K562 (cell line): ENCODE data around the gene ATG10. TPM values are rescaled to one million over a fixed set of nuclear protein-coding genes. Genes with fewer than 3 reads are reported as not detected.

Experiments used
- ATAC-seq: fragments of 200-7000 bp; cut with Tn5 transposase; 3 replicates; pipeline ENCODE4 v1.9.1; 2020; ENCODE audit warnings: moderate library complexity
- BruUV-seq: library from RNA; stranded (reverse); fragments of 400-500 nt; replicated peaks from 2 replicates; lab custom pipeline; 2021; lab: Mats Ljungman, UMichigan
- CTCF ChIA-PET: fragments of 300-600 bp; formaldehyde crosslinking; extraction: SDS; loops from one replicate; lab custom pipeline; 2021; ENCODE audit warnings: low intra/inter-chr PET ratio; lab: Yijun Ruan, JAX
- POLR2A ChIA-PET: fragments of 300-600, 350-650 bp; sonication (Branson Sonifier 250); formaldehyde crosslinking; extraction: SDS; loops from one replicate; lab custom pipeline; 2021; ENCODE audit warnings: antibody characterized with exemption, inconsistent platforms; lab: Yijun Ruan, JAX
- DNase-seq, 4 experiments: peaks; one replicate each; pipeline versions ENCODE4 v3.0.0 to v3.0.0-alpha.2; 2011 to 2018; ENCODE audit warnings: low spot score in 3 of 4, mixed read lengths in 3 of 4; ENCODE audit errors: extremely low read depth in 1 of 4
- FAIRE-seq: peaks from 2 replicates; lab custom pipeline; 2011; peaks lifted over from hg19 to GRCh38; lab: Jason Lieb, UNC
- H2AFZ ChIP-seq: 2 replicates; pipeline ENCODE4 v1.6.0; 2011; ENCODE audit warnings: low read depth, low read length, control low read depth, inconsistent platforms
- H3K27ac ChIP-seq: fragments of 200-600 bp; 3 replicates; pipeline ENCODE4 v1.8.0; 2011; ENCODE audit warnings: low read depth, mild to moderate bottlenecking, control low read depth, inconsistent platforms, low read length, moderate library complexity, mixed read lengths; ENCODE audit errors: extremely low read depth
- H3K27me3 ChIP-seq, 2 experiments: fragments of 300-600 bp in 1 of 2; 2 replicates in 1 of 2; 3 replicates in 1 of 2; pipeline versions ENCODE4 v1.6.0 to v1.8.0; 2011; ENCODE audit warnings: inconsistent platforms in 2 of 2, low read length in 2 of 2, mild to moderate bottlenecking in 1 of 2, mixed read lengths in 1 of 2, moderate library complexity in 1 of 2; ENCODE audit not compliant: control insufficient read depth in 2 of 2, insufficient read depth in 2 of 2
- H3K36me3 ChIP-seq: fragments of 300-600 bp; 3 replicates; pipeline ENCODE4 v1.8.0; 2011; ENCODE audit warnings: mild to moderate bottlenecking, low read length, inconsistent platforms; ENCODE audit not compliant: control insufficient read depth, insufficient read depth
- H3K4me1 ChIP-seq, 2 experiments: fragments of 200-600 bp in 1 of 2; replicated peaks in 1 of 2; 2 replicates in 1 of 2; 3 replicates in 1 of 2; pipeline versions ENCODE4 v1.5.1 to v1.8.0; 2011; ENCODE audit warnings: inconsistent platforms in 2 of 2, low read length in 2 of 2, mild to moderate bottlenecking in 1 of 2, mixed read lengths in 1 of 2, moderate library complexity in 1 of 2; ENCODE audit not compliant: control insufficient read depth in 2 of 2, insufficient read depth in 2 of 2
- H3K4me2 ChIP-seq: 2 replicates; pipeline ENCODE4 v1.6.1; 2011; ENCODE audit warnings: low read length, control low read depth, inconsistent platforms, mixed read lengths; ENCODE audit not compliant: insufficient read depth
- H3K4me3 ChIP-seq: fragments of 200-600 bp; sonication (generic), shearing (Covaris generic); 2 replicates; pipeline ENCODE4 v1.5.1; 2016; ENCODE audit warnings: control low read depth, inconsistent platforms
- H3K79me2 ChIP-seq: fragments of 200-600 bp; 3 replicates; pipeline ENCODE4 v1.8.0; 2011; ENCODE audit warnings: low read length, inconsistent platforms; ENCODE audit not compliant: control insufficient read depth, insufficient read depth
- H3K9ac ChIP-seq, 2 experiments: 2 replicates each; pipeline versions ENCODE4 v1.6.0 to v1.6.1; 2011; ENCODE audit warnings: low read depth in 2 of 2, low read length in 2 of 2, control low read depth in 1 of 2, inconsistent platforms in 1 of 2, mild to moderate bottlenecking in 1 of 2, mixed read lengths in 1 of 2; ENCODE audit not compliant: insufficient read depth in 1 of 2
- H3K9me1 ChIP-seq: one replicate; pipeline ENCODE4 v1.6.0; 2011; ENCODE audit warnings: inconsistent platforms, mild to moderate bottlenecking, low read length, moderate library complexity; ENCODE audit not compliant: control insufficient read depth, insufficient read depth
- H3K9me3 ChIP-seq: replicated peaks from 2 replicates; pipeline ENCODE4 v1.5.1; 2011; ENCODE audit warnings: low read depth, low read length, inconsistent platforms; ENCODE audit not compliant: control insufficient read depth, insufficient read depth
- H4K20me1 ChIP-seq: replicated peaks from 2 replicates; pipeline ENCODE4 v1.6.1; 2011; ENCODE audit warnings: low read length, inconsistent platforms, mixed read lengths; ENCODE audit not compliant: control insufficient read depth, insufficient read depth
- GTF2B ChIP-seq: IDR thresholded peaks from 2 replicates; pipeline ENCODE4 v1.6.1; 2011; ENCODE audit not compliant: insufficient read length; ENCODE audit errors: extremely low read depth
- MTA1 ChIP-seq: fragments of 450-650 bp; IDR thresholded peaks from 2 replicates; pipeline ENCODE4 v1.6.1; 2017; ENCODE audit warnings: borderline replicate concordance
- RBM34 ChIP-seq: fragments of 200-400 bp; formaldehyde crosslinking; IDR thresholded peaks from 2 replicates; pipeline ENCODE4 v1.6.1; 2018; ENCODE audit warnings: low read length, borderline replicate concordance; ENCODE audit not compliant: insufficient read depth
- SIN3A ChIP-seq, 2 experiments: fragments of 150-350 bp in 1 of 2; IDR thresholded peaks; 2 replicates each; pipeline ENCODE4 v1.6.1; 2011 to 2016; ENCODE audit warnings: borderline replicate concordance in 2 of 2, low read depth in 2 of 2, low read length in 2 of 2, mild to moderate bottlenecking in 2 of 2, moderate library complexity in 2 of 2; ENCODE audit not compliant: control insufficient read depth in 1 of 2
- SNRNP70 ChIP-seq: fragments of 200-400 bp; formaldehyde crosslinking; optimal IDR thresholded peaks from 2 replicates; pipeline ENCODE3; 2017; ENCODE audit warnings: low read depth, low read length
- TAF9B ChIP-seq: fragments of 450-650 bp; IDR thresholded peaks from 2 replicates; pipeline ENCODE4 v1.6.1; 2018; ENCODE audit warnings: mild to moderate bottlenecking; ENCODE audit not compliant: partially characterized antibody
- ZNF444 ChIP-seq: fragments of 250-450 bp; sonication (Bioruptor Pico); IDR thresholded peaks from 2 replicates; pipeline ENCODE4 v1.4.0; 2020; ENCODE audit warnings: mild to moderate bottlenecking, moderate library complexity
- ZNF780A ChIP-seq: fragments of 250-450 bp; sonication (Bioruptor Pico); IDR thresholded peaks from 2 replicates; pipeline ENCODE4 v1.5.0; 2021; ENCODE audit warnings: mild to moderate bottlenecking
- WGBS: fragments of 100-300 bp; shearing (Covaris generic); methylation state at CpG from one replicate; pipeline ENCODE4 v1.1.6; 2016; ENCODE audit warnings: low coverage, mixed read lengths; ENCODE audit not compliant: insufficient coverage; ENCODE audit errors: missing lambda C conversion rate; 5-methylcytosine and 5-hydroxymethylcytosine counted together
- in situ Hi-C: fragments of 300-500 bp; cut with MboI; formaldehyde crosslinking; loops from 4 replicates; pipeline ENCODE4 v1.15.0; 2018; ENCODE audit warnings: inconsistent platforms, mixed read lengths
- intact Hi-C: fragments of 100-400 bp; cut with micrococcal nuclease; formaldehyde crosslinking; loops from 2 replicates; pipeline ENCODE4 v1.14.2; 2022
- polyA plus RNA-seq, 8 experiments: library from polyadenylated mRNA; depleted of rRNA in 4 of 8; stranded (reverse) in 5 of 8; unstranded in 3 of 8; fragments of >200 nt; fragmentation: Nextera tagmentation in 2 of 8; fragmentation: Illumina TruSeq in 1 of 8; extraction: Ambion mirVana in 2 of 8; extraction: Trizol in 1 of 8; gene quantifications; 2 replicates each; pipeline versions ENCODE4 v1.2.1 to v1.2.3, GENCODE V29; 2011 to 2014; ENCODE audit warnings: inconsistent platforms in 1 of 8, missing spikeins in 1 of 8
- total RNA-seq, 7 experiments: library from RNA; depleted of rRNA in 6 of 7; stranded (reverse); fragments of >200 nt in 6 of 7; fragmentation: Illumina TruSeq in 2 of 7; extraction: Trizol in 2 of 7; gene quantifications; 2 replicates each; pipeline versions ENCODE4 v1.2.1 to v1.2.3, GENCODE V29; 2011 to 2021; ENCODE audit warnings: low replicate concordance in 1 of 7
- TF ChIP-seq, protein P1 (sequence below): fragments of 450-650 bp; IDR thresholded peaks from 2 replicates; pipeline ENCODE4 v1.6.1; 2014; ENCODE audit warnings: low read depth, mild to moderate bottlenecking, moderate library complexity, borderline replicate concordance
- TF ChIP-seq, protein P2 (sequence below): sonication (generic); formaldehyde crosslinking; IDR thresholded peaks from 2 replicates; pipeline ENCODE4 v1.8.0; 2022; ENCODE audit warnings: mild to moderate bottlenecking, missing genetic modification reagents
- TF ChIP-seq, protein P3 (sequence below): fragments of 250-450 bp; sonication (Bioruptor Pico); IDR thresholded peaks from 2 replicates; pipeline ENCODE4 v1.5.0; 2022; ENCODE audit warnings: mild to moderate bottlenecking
- TF ChIP-seq, protein P4 (sequence below): sonication (generic); formaldehyde crosslinking; IDR thresholded peaks from 2 replicates; pipeline ENCODE4 v1.8.0; 2022; ENCODE audit warnings: mild to moderate bottlenecking, missing genetic modification reagents

Gene ATG10
- total and polyA plus RNA-seq, 9 of the 15 experiments (the other 6 are each of a cell fraction or from before 2014, with no cell fraction given) = 7.0 to 18.8 (median 14.6) TPM

DNA sequence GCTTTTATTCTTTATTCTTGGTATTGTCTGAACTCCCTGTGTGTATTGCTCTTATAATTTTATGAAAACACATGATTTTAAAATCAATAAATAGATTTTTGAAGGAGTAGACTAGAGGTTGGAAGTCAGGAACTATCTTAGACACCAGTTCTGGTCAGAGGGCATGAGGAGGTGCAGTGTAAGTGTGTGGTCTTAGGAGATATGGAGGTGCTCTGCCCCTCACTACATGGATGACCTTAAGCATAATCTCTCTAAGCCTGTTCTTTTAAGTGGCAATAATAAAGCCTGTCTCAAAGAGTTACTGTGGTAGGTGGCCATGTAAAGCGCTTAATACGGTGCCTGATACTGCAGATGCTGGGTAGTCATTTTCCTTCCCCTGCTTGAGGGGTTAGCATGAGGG lies 272.3 kb downstream of the ATG10 start (continued):
- TF ChIP-seq GTF2B = no peak
- TF ChIP-seq, protein P1, sequence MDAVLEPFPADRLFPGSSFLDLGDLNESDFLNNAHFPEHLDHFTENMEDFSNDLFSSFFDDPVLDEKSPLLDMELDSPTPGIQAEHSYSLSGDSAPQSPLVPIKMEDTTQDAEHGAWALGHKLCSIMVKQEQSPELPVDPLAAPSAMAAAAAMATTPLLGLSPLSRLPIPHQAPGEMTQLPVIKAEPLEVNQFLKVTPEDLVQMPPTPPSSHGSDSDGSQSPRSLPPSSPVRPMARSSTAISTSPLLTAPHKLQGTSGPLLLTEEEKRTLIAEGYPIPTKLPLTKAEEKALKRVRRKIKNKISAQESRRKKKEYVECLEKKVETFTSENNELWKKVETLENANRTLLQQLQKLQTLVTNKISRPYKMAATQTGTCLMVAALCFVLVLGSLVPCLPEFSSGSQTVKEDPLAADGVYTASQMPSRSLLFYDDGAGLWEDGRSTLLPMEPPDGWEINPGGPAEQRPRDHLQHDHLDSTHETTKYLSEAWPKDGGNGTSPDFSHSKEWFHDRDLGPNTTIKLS = no peak
- TF ChIP-seq RBM34 = no peak
- TF ChIP-seq MTA1 = no peak
- TF ChIP-seq SIN3A (IDR thresholded peaks at IDR 0.05; ENCODE audit: borderline replicate concordance in 2 of 2, control insufficient read depth in 1 of 2, low read depth in 2 of 2, low read length in 2 of 2) = no peak

GRCh38 chr5:82244854-82245635 lies 273.2 kb downstream of the ATG10 start:
- intact Hi-C loops (no loop called here), in situ Hi-C loops (no loop called here)
- Histone ChIP-seq H3K4me3 (no peak overlapping the region), H3K9me1 (no peaks in the 10 kb centered on the region), H3K9me3 (0 out of 2 replicates have a peak, but pooled peaks cover 5% of the 10 kb centered on the region), H2AFZ (no peak overlapping the region), H3K36me3 (no peaks in the 10 kb centered on the region), H3K9ac (no peak overlapping the region), H3K4me2 (no peak overlapping the region), H4K20me1 (no peaks in the 10 kb centered on the region), H3K79me2 (no peaks in the 10 kb centered on the region), H3K27ac (no peak overlapping the region), H3K27me3 (no peaks in the 10 kb centered on the region), H3K4me1 (no peaks in the 10 kb centered on the region)
- WGBS = 29% methylated on average over 6 of the region's 6 CpGs
- ATAC-seq (peak; percentile 31; the same call in 1 of the 3 replicates), DNase-seq (peak in 1 of 4 experiments; percentile 6), FAIRE-seq (peak; percentile 40)
- BruUV-seq = no TSS peak
- ChIA-PET POLR2A (no interaction called here), CTCF (no interaction called here)
- TF ChIP-seq ZNF780A (CRISPR knock-in tag) (no peak), TAF9B (no peak), ZNF444 (CRISPR knock-in tag) (no peak), MTA1 (no peak), SNRNP70 (no peak)
- TF ChIP-seq, protein P2, sequence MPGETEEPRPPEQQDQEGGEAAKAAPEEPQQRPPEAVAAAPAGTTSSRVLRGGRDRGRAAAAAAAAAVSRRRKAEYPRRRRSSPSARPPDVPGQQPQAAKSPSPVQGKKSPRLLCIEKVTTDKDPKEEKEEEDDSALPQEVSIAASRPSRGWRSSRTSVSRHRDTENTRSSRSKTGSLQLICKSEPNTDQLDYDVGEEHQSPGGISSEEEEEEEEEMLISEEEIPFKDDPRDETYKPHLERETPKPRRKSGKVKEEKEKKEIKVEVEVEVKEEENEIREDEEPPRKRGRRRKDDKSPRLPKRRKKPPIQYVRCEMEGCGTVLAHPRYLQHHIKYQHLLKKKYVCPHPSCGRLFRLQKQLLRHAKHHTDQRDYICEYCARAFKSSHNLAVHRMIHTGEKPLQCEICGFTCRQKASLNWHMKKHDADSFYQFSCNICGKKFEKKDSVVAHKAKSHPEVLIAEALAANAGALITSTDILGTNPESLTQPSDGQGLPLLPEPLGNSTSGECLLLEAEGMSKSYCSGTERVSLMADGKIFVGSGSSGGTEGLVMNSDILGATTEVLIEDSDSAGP (CRISPR knock-in tag) = no peak
- TF ChIP-seq, protein P3, sequence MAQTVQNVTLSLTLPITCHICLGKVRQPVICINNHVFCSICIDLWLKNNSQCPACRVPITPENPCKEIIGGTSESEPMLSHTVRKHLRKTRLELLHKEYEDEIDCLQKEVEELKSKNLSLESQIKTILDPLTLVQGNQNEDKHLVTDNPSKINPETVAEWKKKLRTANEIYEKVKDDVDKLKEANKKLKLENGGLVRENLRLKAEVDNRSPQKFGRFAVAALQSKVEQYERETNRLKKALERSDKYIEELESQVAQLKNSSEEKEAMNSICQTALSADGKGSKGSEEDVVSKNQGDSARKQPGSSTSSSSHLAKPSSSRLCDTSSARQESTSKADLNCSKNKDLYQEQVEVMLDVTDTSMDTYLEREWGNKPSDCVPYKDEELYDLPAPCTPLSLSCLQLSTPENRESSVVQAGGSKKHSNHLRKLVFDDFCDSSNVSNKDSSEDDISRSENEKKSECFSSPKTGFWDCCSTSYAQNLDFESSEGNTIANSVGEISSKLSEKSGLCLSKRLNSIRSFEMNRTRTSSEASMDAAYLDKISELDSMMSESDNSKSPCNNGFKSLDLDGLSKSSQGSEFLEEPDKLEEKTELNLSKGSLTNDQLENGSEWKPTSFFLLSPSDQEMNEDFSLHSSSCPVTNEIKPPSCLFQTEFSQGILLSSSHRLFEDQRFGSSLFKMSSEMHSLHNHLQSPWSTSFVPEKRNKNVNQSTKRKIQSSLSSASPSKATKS = no peak
- TF ChIP-seq, protein P4, sequence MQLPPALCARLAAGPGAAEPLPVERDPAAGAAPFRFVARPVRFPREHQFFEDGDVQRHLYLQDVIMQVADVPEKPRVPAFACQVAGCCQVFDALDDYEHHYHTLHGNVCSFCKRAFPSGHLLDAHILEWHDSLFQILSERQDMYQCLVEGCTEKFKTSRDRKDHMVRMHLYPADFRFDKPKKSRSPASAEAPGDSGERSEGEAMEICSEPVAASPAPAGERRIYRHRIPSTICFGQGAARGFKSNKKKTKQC (CRISPR knock-in tag) = no peak
